Uterus (tissue), 2 donors: Measurements from ENCODE around the gene FOXD4L4.
"Not testable (repeated sequence)": the region's sequence is repeated elsewhere in the genome, so short reads cannot be mapped to it uniquely, and the experiment has no call there.

Experiments
- POLR2A ChIP-seq, 2 donors: fragments of 450-650 bp; IDR thresholded peaks; one replicate each; pipeline ENCODE4 v1.6.1; 2016; ENCODE audit warnings: antibody characterized with exemption in 2 of 2, mild to moderate bottlenecking in 1 of 2, moderate library complexity in 1 of 2
- TF ChIP-seq, protein P1 (sequence below), 4 experiments: fragments of 200-600 bp in 2 of 4; fragments of 450-650 bp in 2 of 4; sonication (generic) in 2 of 4; IDR thresholded peaks; one replicate each; pipeline ENCODE4 v1.5.1; 2016 to 2019; ENCODE audit warnings: antibody characterized with exemption in 4 of 4, mild to moderate bottlenecking in 2 of 4, moderate library complexity in 1 of 4

DNA sequence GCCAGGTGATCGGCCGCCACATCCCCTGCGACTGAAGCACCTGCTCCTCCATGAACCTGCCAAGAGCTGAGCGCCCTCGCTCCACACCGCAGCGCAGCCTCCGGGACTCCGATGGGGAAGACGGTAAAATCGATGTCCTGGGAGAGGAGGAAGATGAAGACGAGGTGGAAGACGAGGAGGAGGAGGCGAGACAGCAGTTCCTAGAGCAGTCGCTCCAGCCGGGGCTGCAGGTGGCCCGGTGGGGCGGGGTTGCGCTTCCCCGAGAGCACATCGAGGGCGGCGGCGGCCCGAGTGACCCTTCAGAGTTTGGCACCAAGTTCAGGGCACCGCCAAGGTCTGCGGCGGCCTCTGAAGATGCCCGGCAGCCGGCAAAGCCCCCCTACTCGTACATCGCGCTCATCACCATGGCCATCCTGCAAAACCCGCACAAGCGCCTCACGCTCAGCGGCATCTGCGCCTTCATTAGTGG, at the start of gene FOXD4L4:
- TF ChIP-seq, protein P1, sequence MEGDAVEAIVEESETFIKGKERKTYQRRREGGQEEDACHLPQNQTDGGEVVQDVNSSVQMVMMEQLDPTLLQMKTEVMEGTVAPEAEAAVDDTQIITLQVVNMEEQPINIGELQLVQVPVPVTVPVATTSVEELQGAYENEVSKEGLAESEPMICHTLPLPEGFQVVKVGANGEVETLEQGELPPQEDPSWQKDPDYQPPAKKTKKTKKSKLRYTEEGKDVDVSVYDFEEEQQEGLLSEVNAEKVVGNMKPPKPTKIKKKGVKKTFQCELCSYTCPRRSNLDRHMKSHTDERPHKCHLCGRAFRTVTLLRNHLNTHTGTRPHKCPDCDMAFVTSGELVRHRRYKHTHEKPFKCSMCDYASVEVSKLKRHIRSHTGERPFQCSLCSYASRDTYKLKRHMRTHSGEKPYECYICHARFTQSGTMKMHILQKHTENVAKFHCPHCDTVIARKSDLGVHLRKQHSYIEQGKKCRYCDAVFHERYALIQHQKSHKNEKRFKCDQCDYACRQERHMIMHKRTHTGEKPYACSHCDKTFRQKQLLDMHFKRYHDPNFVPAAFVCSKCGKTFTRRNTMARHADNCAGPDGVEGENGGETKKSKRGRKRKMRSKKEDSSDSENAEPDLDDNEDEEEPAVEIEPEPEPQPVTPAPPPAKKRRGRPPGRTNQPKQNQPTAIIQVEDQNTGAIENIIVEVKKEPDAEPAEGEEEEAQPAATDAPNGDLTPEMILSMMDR (IDR thresholded peaks at IDR 0.05) = not testable (repeated sequence)
- TF ChIP-seq POLR2A (IDR thresholded peaks at IDR 0.05) = not testable (repeated sequence)
